GM18499 (cell line): ENCODE data around the gene FANCE.

Source experiments
- ATAC-seq: cut with Tn5 transposase; IDR thresholded peaks from one replicate; pipeline ENCODE4 v1.9.1; 2021; ENCODE audit warnings: moderate number of reproducible peaks; ENCODE audit not compliant: insufficient read depth, unreplicated experiment

The FANCE gene

GRCh38 chr6:35452183-35453090 lies at the start of gene FANCE:
Gene FANCE, plus strand, starts transcription at chr6:35452338. Its CDS starts 208 bp downstream, at chr6:35452546.
- ATAC-seq, result peak; percentile 66

- ATAC-seq, result no peak
Observed at GRCh38 chr6:35402856-35403191, 49.3 kb upstream of the FANCE start.

- ATAC-seq, result no peak
Observed at GRCh38 chr6:35403544-35404442, 48.3 kb upstream of the FANCE start.

GRCh38 chr6:35406711-35407485 lies 45.2 kb upstream of the FANCE start:
- no peak for ATAC-seq

GRCh38 chr6:35409245-35409644 lies 42.9 kb upstream of the FANCE start:
- ATAC-seq, result no peak

GRCh38 chr6:35410131-35410530 lies 42.0 kb upstream of the FANCE start:
- ATAC-seq, result no peak

GRCh38 chr6:35411066-35411465 lies 41.1 kb upstream of the FANCE start:
- no peak for ATAC-seq

- no peak for ATAC-seq
Observed at GRCh38 chr6:35412102-35412501, 40.0 kb upstream of the FANCE start.

- no peak for ATAC-seq
Observed at GRCh38 chr6:35413911-35414310, 38.2 kb upstream of the FANCE start.

GRCh38 chr6:35415065-35415891 lies 36.9 kb upstream of the FANCE start:
- ATAC-seq, result no peak

GRCh38 chr6:35417979-35418661 lies 34.0 kb upstream of the FANCE start:
- ATAC-seq, result no peak

GRCh38 chr6:35419417-35419816 lies 32.7 kb upstream of the FANCE start:
- ATAC-seq, result no peak

- ATAC-seq, result no peak
Observed at GRCh38 chr6:35419961-35420360, 32.2 kb upstream of the FANCE start.

- no peak for ATAC-seq
Observed at GRCh38 chr6:35425284-35425683, 26.9 kb upstream of the FANCE start.

GRCh38 chr6:35426074-35426473 lies 26.1 kb upstream of the FANCE start:
- no peak for ATAC-seq

GRCh38 chr6:35427435-35427834 lies 24.7 kb upstream of the FANCE start:
- ATAC-seq, result no peak

GRCh38 chr6:35427851-35428321 lies 24.3 kb upstream of the FANCE start:
- no peak for ATAC-seq

GRCh38 chr6:35428421-35429149 lies 23.6 kb upstream of the FANCE start:
- ATAC-seq, result no peak
